Activated CD4-positive, alpha-beta memory T cell treated with anti-CD3 and anti-CD28 coated beads for 36 hours (primary cell): ENCODE measurements around the gene CTIF. TPM values are rescaled to one million over a fixed set of nuclear protein-coding genes. Genes with fewer than 3 reads are reported as not detected.

ENCODE experiments used
- CTCF ChIA-PET: fragments of 350-600 bp; sonication (Branson Sonifier 250); formaldehyde crosslinking; loops from one replicate; lab custom pipeline; 2021; ENCODE audit warnings: antibody characterized with exemption, inconsistent platforms; lab: Charles Lee
- POLR2A ChIA-PET: fragments of 350-600 bp; sonication (Branson Sonifier 250); formaldehyde crosslinking; loops from one replicate; lab custom pipeline; 2021; ENCODE audit warnings: antibody characterized with exemption; lab: Charles Lee
- DNase-seq: peaks from one replicate; pipeline ENCODE4 v3.0.0-alpha.2; 2020
- H3K27ac Mint-ChIP-seq: one replicate; pipeline ENCODE4 v1.8.0; 2021; ENCODE audit warnings: mixed read lengths
- H3K27me3 Mint-ChIP-seq: one replicate; pipeline ENCODE4 v1.8.0; 2021; ENCODE audit warnings: mixed read lengths
- H3K36me3 Mint-ChIP-seq: one replicate; pipeline ENCODE4 v1.8.0; 2021; ENCODE audit warnings: mixed read lengths
- H3K4me1 Mint-ChIP-seq: one replicate; pipeline ENCODE4 v1.8.0; 2021; ENCODE audit warnings: low read depth, mixed read lengths
- H3K4me3 Mint-ChIP-seq: one replicate; pipeline ENCODE4 v1.8.0; 2021; ENCODE audit warnings: mild to moderate bottlenecking, mixed read lengths
- H3K9me3 Mint-ChIP-seq: one replicate; pipeline ENCODE4 v1.8.0; 2021; ENCODE audit warnings: mixed read lengths
- intact Hi-C: fragments of 100-400 bp; cut with micrococcal nuclease; formaldehyde crosslinking; loops from one replicate; pipeline ENCODE4 v1.15.1; 2023
- total RNA-seq, 2 experiments: library from RNA; stranded (reverse); gene quantifications; one replicate each; pipeline ENCODE4 v1.2.3, GENCODE V29; 2021

The CTIF gene
- total RNA-seq, 2 experiments from 2014 or later = 4.6 to 5.8 TPM

DNA sequence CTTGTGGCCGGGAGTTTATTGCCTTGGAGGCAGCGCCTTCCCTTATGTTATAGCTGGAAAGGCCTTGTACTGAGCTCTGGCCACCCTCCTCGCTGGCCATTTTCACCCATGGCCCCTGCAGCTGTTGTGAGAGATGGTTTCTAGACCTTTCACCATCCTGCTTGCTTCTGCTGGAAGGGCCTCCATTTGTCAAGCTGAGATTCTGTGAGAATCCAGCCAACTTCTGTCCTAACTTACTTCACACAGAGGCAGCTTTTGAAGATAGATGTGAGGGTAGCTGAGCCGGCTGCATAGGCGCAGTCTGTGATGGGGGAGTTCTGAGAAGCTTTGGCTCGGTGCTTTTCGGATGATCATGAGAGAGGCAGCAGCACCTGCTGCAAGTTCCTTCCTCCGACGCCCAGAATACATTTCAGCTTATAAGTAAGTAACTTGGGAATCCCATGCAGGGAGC lies 8.7 kb downstream of the CTIF start:
- H3K27ac Mint-ChIP-seq = no peak overlapping the region
- peaks cover 3% of the 10 kb centered on the region for H3K27me3 Mint-ChIP-seq
- CTCF ChIA-PET = no interaction called here
- no peaks in the 10 kb centered on the region for H3K36me3 Mint-ChIP-seq
- DNase-seq = no peak
- H3K9me3 Mint-ChIP-seq = no peaks in the 10 kb centered on the region
- POLR2A ChIA-PET = no interaction called here
- intact Hi-C loops = no loop called here
- H3K4me3 Mint-ChIP-seq = no peak overlapping the region
- peaks cover 6% of the 10 kb centered on the region for H3K4me1 Mint-ChIP-seq

DNA sequence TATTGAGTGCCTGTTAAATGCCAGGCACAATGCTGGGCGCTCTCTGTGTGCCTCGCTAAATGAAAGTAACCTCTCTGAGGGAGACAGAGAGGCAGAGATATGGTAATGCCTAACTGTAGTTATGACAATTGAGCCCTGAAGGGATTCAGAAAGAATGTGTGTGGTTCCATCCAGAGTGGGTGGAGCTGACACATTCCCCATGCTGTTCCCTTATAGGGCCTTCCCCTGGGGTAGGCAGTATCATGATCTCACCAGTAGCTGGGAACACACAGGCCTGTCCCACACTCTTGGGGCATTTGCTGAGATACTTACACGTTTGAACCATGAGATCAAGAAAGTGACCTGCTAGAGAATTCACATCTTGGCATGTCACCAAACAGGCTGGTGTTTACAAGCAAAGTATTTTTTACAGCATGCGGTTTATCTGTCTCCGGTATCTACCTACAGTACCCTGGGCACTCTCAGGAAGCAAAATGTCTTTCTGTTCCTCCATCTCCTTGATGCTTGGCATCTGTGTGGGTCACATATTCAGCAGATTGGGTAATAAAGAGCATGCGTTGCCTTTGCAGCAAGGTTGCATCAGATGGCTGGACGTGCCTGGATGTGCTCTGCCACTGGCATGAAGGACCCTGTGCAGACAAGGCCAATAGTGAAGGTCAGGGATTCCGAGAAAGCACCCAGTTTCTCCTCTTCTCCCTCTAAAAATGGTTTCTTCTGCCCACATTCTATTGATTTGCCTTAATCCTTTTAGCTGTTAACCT lies 9.4 kb downstream of the CTIF start:
- intact Hi-C loops = no loop called here
- Mint-ChIP-seq H3K4me1 (no peaks in the 10 kb centered on the region), H3K36me3 (no peaks in the 10 kb centered on the region)

DNA sequence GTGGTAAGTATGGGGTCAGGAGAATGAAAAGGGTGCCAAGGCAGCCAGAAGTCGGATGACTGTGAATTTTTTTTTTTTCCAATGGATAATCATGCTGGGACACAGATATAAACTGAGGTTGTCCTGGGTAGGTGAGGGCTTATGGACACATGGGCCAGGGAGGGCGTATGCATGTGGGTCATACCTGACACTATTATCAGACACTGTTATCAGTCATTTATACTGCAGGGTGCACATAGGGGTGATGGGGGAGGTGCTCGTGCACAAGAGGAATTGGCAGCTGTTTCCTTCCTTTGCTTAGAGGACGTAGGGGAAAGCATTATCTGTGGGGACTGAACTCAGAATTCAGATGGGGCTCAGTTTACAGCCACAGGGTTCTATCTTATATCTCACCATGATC lies 10.1 kb downstream of the CTIF start:
- H3K9me3 Mint-ChIP-seq = no peaks in the 10 kb centered on the region
- POLR2A ChIA-PET = no interaction called here

More for the DNA sequence above, 9.4 kb downstream of the CTIF start:
- no peak for DNase-seq
- peaks cover 3% of the 10 kb centered on the region for H3K27me3 Mint-ChIP-seq
- H3K9me3 Mint-ChIP-seq = no peaks in the 10 kb centered on the region
- no peak overlapping the region for H3K4me3 Mint-ChIP-seq
- ChIA-PET POLR2A (no interaction called here), CTCF (no interaction called here)
- H3K27ac Mint-ChIP-seq = no peak overlapping the region

DNA sequence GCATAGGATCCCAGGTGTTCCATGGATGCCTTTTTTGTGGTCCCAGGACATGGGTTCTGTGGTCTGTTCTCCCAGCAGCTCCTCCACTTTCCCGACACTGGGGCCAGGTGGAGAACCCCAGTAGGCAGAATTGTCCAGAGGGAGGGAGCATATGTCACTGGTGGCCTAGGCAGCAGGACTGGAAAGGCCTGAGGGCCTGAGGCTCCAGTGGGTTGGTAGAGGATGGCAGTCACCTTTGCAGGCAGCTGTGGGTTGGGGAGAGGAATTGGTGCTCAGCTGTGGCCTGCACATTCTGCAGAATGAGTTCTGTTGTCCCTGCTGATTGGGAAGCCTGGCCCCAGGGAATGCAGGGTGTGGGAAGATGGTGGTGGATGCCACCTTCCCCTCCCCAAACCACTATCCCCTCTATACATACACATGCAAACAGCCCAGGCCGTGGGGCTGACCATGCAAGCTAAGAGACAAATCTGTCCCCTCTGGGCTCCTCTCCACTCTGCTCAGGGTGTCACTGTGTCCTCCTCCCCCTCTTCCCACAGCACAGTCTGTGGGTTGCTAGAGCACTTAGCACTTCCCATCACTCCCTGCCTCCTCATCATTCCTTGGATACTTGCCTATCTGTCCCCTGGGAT lies 11.4 kb downstream of the CTIF start:
- intact Hi-C loops = no loop called here
- Mint-ChIP-seq H3K36me3 (no peaks in the 10 kb centered on the region), H3K27ac (no peak overlapping the region), H3K4me1 (no peaks in the 10 kb centered on the region), H3K4me3 (no peak overlapping the region), H3K27me3 (no peaks in the 10 kb centered on the region), H3K9me3 (no peaks in the 10 kb centered on the region)
- ChIA-PET POLR2A (no interaction called here), CTCF (no interaction called here)
- no peak for DNase-seq

More for the DNA sequence above, 10.1 kb downstream of the CTIF start:
- H3K27me3 Mint-ChIP-seq = peaks cover under 1% of the 10 kb centered on the region
- CTCF ChIA-PET = interaction anchor here (0.9 kb wide), 1 partner anchor 104 kb away, joined by 3 read pairs; no protein-coding TSS in a partner anchor
- no peak overlapping the region for H3K27ac Mint-ChIP-seq
- no peaks in the 10 kb centered on the region for H3K4me1 Mint-ChIP-seq
- intact Hi-C loops = no loop called here
- no peaks in the 10 kb centered on the region for H3K36me3 Mint-ChIP-seq
- no peak overlapping the region for H3K4me3 Mint-ChIP-seq
- no peak for DNase-seq

DNA sequence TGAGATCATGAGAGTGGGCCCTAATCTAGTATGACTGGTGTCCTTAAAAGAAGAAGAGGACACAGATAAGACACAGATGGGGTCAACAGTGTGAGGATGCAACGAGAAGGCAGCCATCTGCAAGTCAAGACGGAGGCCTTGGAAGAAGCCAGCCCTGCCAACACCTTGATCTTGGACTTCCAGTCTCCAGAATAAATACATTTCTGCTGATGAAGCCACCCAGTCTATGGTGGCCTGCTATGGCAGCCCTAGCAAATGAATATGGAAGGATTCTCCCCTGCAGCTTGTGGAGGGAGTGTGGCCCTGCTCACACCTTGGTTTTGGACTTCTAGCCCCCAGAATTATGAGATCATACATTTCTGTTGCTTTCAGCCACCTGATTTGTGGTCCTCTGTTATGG lies 12.3 kb downstream of the CTIF start:
- CTCF ChIA-PET = no interaction called here
- H3K27ac Mint-ChIP-seq = no peak overlapping the region
- no peaks in the 10 kb centered on the region for H3K36me3 Mint-ChIP-seq
- no peaks in the 10 kb centered on the region for H3K9me3 Mint-ChIP-seq
- H3K4me1 Mint-ChIP-seq = no peaks in the 10 kb centered on the region
- H3K4me3 Mint-ChIP-seq = no peak overlapping the region
- no peak for DNase-seq
- H3K27me3 Mint-ChIP-seq = no peaks in the 10 kb centered on the region
- intact Hi-C loops = no loop called here
- POLR2A ChIA-PET = no interaction called here

DNA sequence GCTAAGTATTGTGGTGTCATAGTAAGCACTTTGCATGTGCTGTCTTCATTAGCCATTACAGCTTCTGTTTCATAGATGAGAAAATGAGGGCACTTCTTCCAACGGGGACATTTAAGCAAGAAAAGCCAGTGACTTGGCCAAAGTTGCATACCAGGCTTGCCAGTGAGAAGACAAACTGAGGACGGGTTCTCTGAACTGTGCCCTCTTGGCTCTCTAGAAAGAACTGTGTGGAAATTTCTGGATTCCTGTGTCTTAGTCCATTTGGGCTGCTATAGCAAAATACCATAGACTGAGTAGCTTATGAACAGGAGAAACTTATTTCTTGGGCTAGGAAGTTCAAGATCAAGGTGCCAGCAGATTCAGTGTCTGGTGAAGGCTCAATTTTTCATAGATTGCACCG lies 13.3 kb downstream of the CTIF start:
- no peaks in the 10 kb centered on the region for H3K9me3 Mint-ChIP-seq
- H3K4me3 Mint-ChIP-seq = no peak overlapping the region
- H3K36me3 Mint-ChIP-seq = no peaks in the 10 kb centered on the region
- CTCF ChIA-PET = no interaction called here
- no peaks in the 10 kb centered on the region for H3K4me1 Mint-ChIP-seq
- POLR2A ChIA-PET = no interaction called here
- no peaks in the 10 kb centered on the region for H3K27me3 Mint-ChIP-seq
- no peak overlapping the region for H3K27ac Mint-ChIP-seq
- intact Hi-C loops = no loop called here
- DNase-seq = no peak

DNA sequence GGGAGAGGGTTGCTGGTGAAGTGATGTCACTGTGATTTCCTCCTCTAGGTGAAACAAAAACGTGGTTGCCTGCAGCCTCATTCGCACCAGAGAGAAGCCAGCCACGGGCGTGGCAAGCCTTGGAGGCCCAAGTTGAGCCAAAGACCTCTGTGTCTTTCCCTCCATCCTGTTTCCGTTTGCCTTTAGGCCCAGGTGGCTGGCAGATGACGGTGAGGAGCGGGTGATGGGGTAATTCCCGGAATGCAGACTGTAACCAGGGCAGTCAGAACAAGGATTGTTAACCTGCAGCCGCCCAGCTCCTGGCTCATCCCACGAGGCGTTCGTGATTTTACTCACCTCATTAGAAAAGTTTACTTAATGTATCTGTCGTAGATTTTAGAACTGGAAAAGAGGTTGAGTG lies 14.4 kb downstream of the CTIF start:
- ChIA-PET POLR2A (no interaction called here), CTCF (no interaction called here)
- Mint-ChIP-seq H3K9me3 (no peaks in the 10 kb centered on the region), H3K4me1 (no peaks in the 10 kb centered on the region), H3K27ac (no peak overlapping the region), H3K27me3 (no peaks in the 10 kb centered on the region), H3K4me3 (no peak overlapping the region), H3K36me3 (no peaks in the 10 kb centered on the region)
- DNase-seq = no peak
- intact Hi-C loops = no loop called here

DNA sequence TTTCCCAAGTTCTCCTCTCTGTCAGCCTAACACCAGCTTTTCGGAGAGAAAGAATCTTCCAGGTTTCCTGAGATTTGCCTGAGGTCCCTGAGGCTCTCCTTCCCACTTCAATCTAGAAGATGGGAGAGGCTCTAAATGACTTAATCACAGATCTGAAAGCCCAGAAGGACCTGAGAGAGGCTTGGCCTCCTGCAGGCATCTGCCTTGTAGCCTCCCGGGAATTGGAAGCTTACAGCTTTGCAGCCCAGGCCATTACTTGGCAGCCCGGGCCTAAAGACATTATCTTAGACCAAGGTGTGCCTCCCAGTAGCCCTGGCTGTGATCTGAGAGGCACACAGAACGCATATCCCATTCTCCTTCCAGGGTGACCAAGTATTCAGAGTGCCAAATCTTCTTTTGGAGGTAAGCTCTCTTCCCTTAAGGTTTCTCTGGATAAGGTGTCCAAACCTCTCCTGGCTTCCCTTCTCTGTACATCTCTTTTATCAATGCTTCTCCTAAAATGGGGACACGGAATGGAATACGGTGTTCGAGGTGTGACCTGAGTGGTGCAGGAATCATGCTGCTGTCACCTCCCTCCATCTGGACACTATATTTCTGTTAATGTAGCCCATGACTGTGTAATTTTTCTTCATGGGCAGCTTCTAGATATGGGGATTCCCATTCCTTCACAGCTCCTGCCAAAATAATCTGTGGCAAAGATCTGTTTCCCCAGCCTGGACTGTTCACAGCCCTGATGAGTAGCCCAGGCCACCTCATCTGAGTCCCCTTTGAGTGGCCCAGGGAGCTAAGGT lies 16.0 kb downstream of the CTIF start:
- POLR2A ChIA-PET = no interaction called here
- CTCF ChIA-PET = no interaction called here
- Mint-ChIP-seq H3K4me1 (no peaks in the 10 kb centered on the region), H3K27me3 (no peaks in the 10 kb centered on the region), H3K27ac (no peak overlapping the region), H3K9me3 (peaks cover 4% of the 10 kb centered on the region), H3K4me3 (no peak overlapping the region), H3K36me3 (no peaks in the 10 kb centered on the region)
- intact Hi-C loops = no loop called here
- no peak for DNase-seq

DNA sequence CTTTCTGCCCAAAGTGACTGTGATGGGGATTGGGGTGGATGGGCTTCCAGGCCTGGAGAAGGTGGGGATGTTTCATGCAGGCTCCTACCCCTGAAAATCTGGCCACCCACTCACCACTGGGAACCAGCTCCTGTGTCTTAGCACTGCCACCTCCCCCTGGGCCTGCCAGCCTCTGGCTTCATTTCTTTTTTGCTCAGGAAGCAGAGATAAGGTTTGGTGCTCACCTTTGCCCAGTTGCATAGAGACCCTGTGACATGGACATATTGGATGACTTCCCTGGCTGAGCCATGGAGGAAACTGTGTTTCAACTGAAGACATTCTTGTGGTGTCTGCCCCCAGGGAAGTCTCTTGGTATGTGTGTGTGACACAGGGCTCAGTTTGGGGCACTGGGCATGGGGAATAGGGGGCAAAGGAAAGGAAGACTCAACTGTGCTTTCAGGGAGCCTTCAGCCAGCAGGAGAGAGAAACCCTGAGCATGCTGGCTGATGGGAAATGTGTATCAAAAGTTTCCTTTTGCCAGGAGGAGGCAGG lies 16.7 kb downstream of the CTIF start:
- intact Hi-C loops = no loop called here
- H3K9me3 Mint-ChIP-seq = peaks cover 4% of the 10 kb centered on the region
- DNase-seq = no peak
- POLR2A ChIA-PET = no interaction called here
- CTCF ChIA-PET = interaction anchor here (1.1 kb wide), 1 partner anchor 108 kb away, joined by 3 read pairs; no protein-coding TSS in a partner anchor
- no peaks in the 10 kb centered on the region for H3K27me3 Mint-ChIP-seq
- no peaks in the 10 kb centered on the region for H3K4me1 Mint-ChIP-seq
- H3K4me3 Mint-ChIP-seq = no peak overlapping the region
- no peak overlapping the region for H3K27ac Mint-ChIP-seq
- no peaks in the 10 kb centered on the region for H3K36me3 Mint-ChIP-seq

DNA sequence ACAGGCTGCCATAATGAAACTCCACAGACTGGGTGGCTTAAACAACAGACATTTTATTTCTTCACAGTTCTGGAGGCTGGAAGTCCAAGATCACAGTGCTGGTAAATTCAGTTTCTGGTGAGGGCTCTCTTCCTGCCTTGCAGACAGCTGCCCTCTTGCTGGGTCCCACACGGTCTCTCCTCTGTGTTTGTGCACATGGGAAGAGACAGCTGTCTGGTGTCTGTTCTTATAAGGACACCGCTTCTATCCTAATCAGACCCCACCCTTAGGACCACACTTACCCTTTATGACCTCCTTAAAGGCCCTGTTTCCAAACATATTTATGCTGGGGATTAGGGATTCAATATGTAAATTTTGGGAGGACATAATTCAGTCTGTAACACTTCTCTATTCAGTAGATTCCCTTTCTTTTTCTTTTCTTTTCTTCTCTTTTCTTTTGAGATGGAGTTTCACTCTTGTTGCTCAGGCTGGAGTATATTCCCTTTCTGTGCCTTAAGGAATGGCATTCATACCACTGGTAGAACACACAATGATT lies 18.9 kb downstream of the CTIF start:
- H3K4me3 Mint-ChIP-seq = no peak overlapping the region
- no peaks in the 10 kb centered on the region for H3K36me3 Mint-ChIP-seq
- intact Hi-C loops = no loop called here
- CTCF ChIA-PET = no interaction called here
- no peak overlapping the region for H3K27ac Mint-ChIP-seq
- H3K9me3 Mint-ChIP-seq = peaks cover 4% of the 10 kb centered on the region
- DNase-seq = no peak
- H3K4me1 Mint-ChIP-seq = no peaks in the 10 kb centered on the region
- POLR2A ChIA-PET = no interaction called here
- H3K27me3 Mint-ChIP-seq = no peaks in the 10 kb centered on the region

DNA sequence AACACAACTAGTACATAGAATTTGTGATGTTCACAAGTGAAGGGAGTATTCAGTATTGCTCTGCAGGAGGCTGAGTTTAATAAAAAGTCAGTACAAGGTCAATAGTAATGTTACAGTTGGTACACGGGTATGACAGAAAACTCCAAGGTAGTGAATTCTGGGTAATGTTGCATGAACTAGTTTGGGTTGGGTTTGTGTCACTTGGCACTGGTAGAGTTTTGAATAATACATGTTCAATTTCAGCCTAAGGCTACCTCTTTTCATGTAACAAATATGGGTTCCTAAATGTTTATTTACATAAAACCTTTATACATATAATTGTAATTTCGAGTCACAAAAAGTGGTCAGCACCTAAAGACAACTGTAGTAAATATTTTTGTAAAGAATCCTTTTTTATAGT lies 19.4 kb downstream of the CTIF start:
- Mint-ChIP-seq H3K27ac (no peak overlapping the region), H3K4me1 (no peaks in the 10 kb centered on the region), H3K4me3 (no peak overlapping the region), H3K36me3 (no peaks in the 10 kb centered on the region), H3K9me3 (peaks cover 4% of the 10 kb centered on the region), H3K27me3 (no peaks in the 10 kb centered on the region)
- DNase-seq = no peak
- intact Hi-C loops = no loop called here
- ChIA-PET POLR2A (no interaction called here), CTCF (no interaction called here)

DNA sequence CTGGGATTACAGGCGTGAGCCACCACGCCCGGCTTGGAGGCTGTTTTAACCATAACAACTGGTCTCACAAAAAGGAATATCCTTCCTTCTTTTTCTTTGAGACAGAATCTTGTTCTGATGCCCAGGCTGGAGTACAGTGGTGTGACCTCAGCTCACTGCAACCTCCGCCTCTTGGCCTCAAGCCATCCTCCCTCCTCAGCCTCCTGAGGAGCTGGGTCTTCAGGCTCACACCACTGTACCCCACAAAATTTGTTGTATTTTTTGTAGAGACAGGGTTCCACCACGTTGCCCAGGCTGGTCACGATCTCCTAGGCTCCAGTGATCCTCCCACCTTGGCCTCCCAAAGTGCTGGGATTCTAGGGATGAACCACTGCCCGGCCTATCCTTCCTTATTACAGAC lies 21.7 kb downstream of the CTIF start:
- POLR2A ChIA-PET = no interaction called here
- Mint-ChIP-seq H3K4me1 (no peaks in the 10 kb centered on the region), H3K36me3 (no peaks in the 10 kb centered on the region), H3K4me3 (no peak overlapping the region), H3K27ac (no peak overlapping the region), H3K27me3 (no peaks in the 10 kb centered on the region), H3K9me3 (peaks cover 4% of the 10 kb centered on the region)
- DNase-seq = no peak
- CTCF ChIA-PET = no interaction called here
- intact Hi-C loops = no loop called here
